Uterus (tissue), 2 donors: ENCODE measurements around the gene CRADD.

ENCODE experiments used
- CTCF ChIP-seq, 4 experiments: fragments of 200-600 bp in 2 of 4; fragments of 450-650 bp in 2 of 4; sonication (generic) in 2 of 4; IDR thresholded peaks; one replicate each; pipeline ENCODE4 v1.5.1; 2016 to 2019; ENCODE audit warnings: antibody characterized with exemption in 4 of 4, mild to moderate bottlenecking in 2 of 4, moderate library complexity in 1 of 4
- POLR2A ChIP-seq, 2 donors: fragments of 450-650 bp; IDR thresholded peaks; one replicate each; pipeline ENCODE4 v1.6.1; 2016; ENCODE audit warnings: antibody characterized with exemption in 2 of 2, mild to moderate bottlenecking in 1 of 2, moderate library complexity in 1 of 2

GRCh38 chr12:93944201-93944600 is 267.0 kb downstream of the CRADD start:
- TF ChIP-seq CTCF (IDR thresholded peaks at IDR 0.05) (no peak), POLR2A (IDR thresholded peaks at IDR 0.05) (no peak)
